Small intestine (tissue), 16 donors: Measurements from ENCODE around the gene TRMT10A. TPM values are rescaled to one million over a fixed set of nuclear protein-coding genes. Genes with fewer than 3 reads are reported as not detected.

Source experiments
- DNase-seq, 2 donors: peaks; one replicate each; pipeline versions ENCODE4 v3.0.0 to v3.0.0-alpha.2; 2013
- FAIRE-seq: peaks from 2 replicates; lab custom pipeline; 2012; peaks lifted over from hg19 to GRCh38; lab: Jason Lieb, UNC
- H3K27ac ChIP-seq, 3 donors: one replicate each; pipeline ENCODE4 v1.5.1; 2013; ENCODE audit warnings: low read length in 2 of 3, mild to moderate bottlenecking in 2 of 3, control low read depth in 1 of 3, inconsistent platforms in 1 of 3, low read depth in 1 of 3, moderate library complexity in 1 of 3
- H3K27me3 ChIP-seq, 3 donors: one replicate each; pipeline ENCODE4 v1.6.1; 2013; ENCODE audit warnings: low read length in 3 of 3, inconsistent platforms in 1 of 3; ENCODE audit not compliant: control insufficient read depth in 3 of 3, insufficient read depth in 3 of 3
- H3K36me3 ChIP-seq, 3 donors: one replicate each; pipeline ENCODE4 v1.6.1; 2013; ENCODE audit warnings: low read length in 3 of 3, inconsistent platforms in 1 of 3, low read depth in 1 of 3, mild to moderate bottlenecking in 1 of 3, moderate library complexity in 1 of 3; ENCODE audit not compliant: control insufficient read depth in 3 of 3, insufficient read depth in 2 of 3
- H3K4me1 ChIP-seq, 3 donors: one replicate each; pipeline ENCODE4 v1.6.1; 2013; ENCODE audit warnings: low read length in 2 of 3, inconsistent platforms in 1 of 3, low read depth in 1 of 3, mild to moderate bottlenecking in 1 of 3, moderate library complexity in 1 of 3; ENCODE audit not compliant: control insufficient read depth in 3 of 3, insufficient read depth in 2 of 3
- H3K4me3 ChIP-seq, 3 donors: one replicate each; pipeline ENCODE4 v1.5.1; 2013; ENCODE audit warnings: low read length in 3 of 3, control low read depth in 1 of 3, inconsistent platforms in 1 of 3, low read depth in 1 of 3, mild to moderate bottlenecking in 1 of 3, moderate library complexity in 1 of 3
- H3K9me3 ChIP-seq, 2 donors: one replicate each; pipeline ENCODE4 v1.6.1; 2013; ENCODE audit warnings: low read depth in 1 of 2, low read length in 1 of 2; ENCODE audit not compliant: control insufficient read depth in 2 of 2, insufficient read depth in 1 of 2
- WGBS, 3 donors: extraction: QIAGEN DNeasy Blood & Tissue Kit; methylation state at CpG; one replicate each; pipeline ENCODE4 v1.1.7; 2013; 5-methylcytosine and 5-hydroxymethylcytosine counted together
- long read RNA-seq, 10 donors: transcript quantifications; one replicate each; lab custom pipeline, GENCODE V29; 2026
- polyA plus RNA-seq, 4 donors: library from polyadenylated mRNA; stranded (reverse) in 3 of 4; unstranded in 1 of 4; fragments of 200-250 nt in 3 of 4; fragments of 120-200 nt in 1 of 4; gene quantifications; one replicate each; pipeline versions ENCODE4 v1.2.1 to v1.2.3, GENCODE V29; 2013
- donor health status: healthy with polysubstance abuse.
- donor health status: control.
- donor health status: control.
- donor health status: Bipolar disorder and iron deficiency.
- donor health status: healthy.

Gene TRMT10A
- 10 to 100 TPM in 1 of 4 donors, 1 to 10 TPM in 3; 3.8 to 10.7 (median 7.1) TPM for polyA plus RNA-seq
- long read RNA-seq, donor 1, partial matches to known transcripts = 6 of 7 reads
- long read RNA-seq, donor 1, other reads (novel, unspliced or antisense) = 0 of 7 reads
- long read RNA-seq, donor 2, partial matches to known transcripts = 0 of 1 reads
- long read RNA-seq, donor 2, other reads (novel, unspliced or antisense) = 0 of 1 reads
- long read RNA-seq, donor 3, partial matches to known transcripts = 0 of 2 reads
- long read RNA-seq, donor 3, other reads (novel, unspliced or antisense) = 0 of 2 reads
- long read RNA-seq, donor 4 = 0 reads
- long read RNA-seq, donor 5 = 0 reads
- long read RNA-seq, donor 6 = 0 reads
- long read RNA-seq, donor 7, partial matches to known transcripts = 0 of 2 reads
- long read RNA-seq, donor 7, other reads (novel, unspliced or antisense) = 0 of 2 reads
- long read RNA-seq, donor 8 = 0 reads
- long read RNA-seq, donor 9 = 0 reads
- long read RNA-seq, donor 10 = 0 reads

- DNase-seq (peak; percentile 97 to 99), FAIRE-seq (peak; percentile 67)
- Histone ChIP-seq H3K36me3 (no peaks in the 10 kb centered on the region), H3K27me3 (no peaks in the 10 kb centered on the region), H3K4me3 (peak within 1 kb of the TSS; percentile 55 to 85 (median 62)), H3K9me3 (no peaks in the 10 kb centered on the region), H3K4me1 (peaks cover 0 to under 1% (median 0%) of the 10 kb centered on the region in 3 donors), H3K27ac (peak within 1 kb of the TSS; percentile 92 to 98 (median 97))
- 0% methylated on average over 46 to 48 of the region's 48 CpGs for WGBS, 3 donors
Observed at GRCh38 chr4:99563310-99564186, at the start of gene TRMT10A. TSS of gene TRMT10A (minus strand) at chr4:99564039. CDS start at chr4:99559338, 4,701 bp downstream.

GRCh38 chr4:99612704-99613103, 48.9 kb upstream of the TRMT10A start:
- DNase-seq (no peak), FAIRE-seq (no peak)
- Histone ChIP-seq H3K27ac (no peak overlapping the region), H3K36me3 (peaks cover 3 to 24% (median 24%) of the 10 kb centered on the region in 3 donors), H3K4me1 (peaks cover 0 to 3% (median 3%) of the 10 kb centered on the region in 3 donors), H3K27me3 (no peaks in the 10 kb centered on the region), H3K9me3 (no peaks in the 10 kb centered on the region), H3K4me3 (no peak overlapping the region)
- 60 to 89% (median 78%) methylated on average over 5 of the region's 5 CpGs for WGBS, 3 donors

- no peak overlapping the region for H3K4me3 ChIP-seq
- H3K36me3 ChIP-seq = peaks cover 3 to 26% (median 24%) of the 10 kb centered on the region in 3 donors
- no peaks in the 10 kb centered on the region for H3K27me3 ChIP-seq
- peaks cover 0 to 3% (median 3%) of the 10 kb centered on the region in 3 donors for H3K4me1 ChIP-seq
- whole genome bisulfite sequencing, 3 donors = 77 to 88% (median 77%) methylated on average over 3 of the region's 3 CpGs
- H3K27ac ChIP-seq = no peak overlapping the region
- FAIRE-seq = no peak
- DNase-seq = no peak
- no peaks in the 10 kb centered on the region for H3K9me3 ChIP-seq
Observed at GRCh38 chr4:99612281-99612680, 48.4 kb upstream of the TRMT10A start.

GRCh38 chr4:99610605-99611175, 46.9 kb upstream of the TRMT10A start:
- Histone ChIP-seq H3K9me3 (no peaks in the 10 kb centered on the region), H3K4me3 (no peak overlapping the region), H3K27ac (no peak overlapping the region), H3K4me1 (peaks cover 0 to 3% (median 3%) of the 10 kb centered on the region in 3 donors), H3K27me3 (no peaks in the 10 kb centered on the region), H3K36me3 (peaks cover 3 to 28% (median 19%) of the 10 kb centered on the region in 3 donors)
- no peak for FAIRE-seq
- 80 to 93% (median 85%) methylated on average over 5 of the region's 5 CpGs for WGBS, 3 donors
- DNase-seq = no peak

- peaks cover 3 to 27% (median 13%) of the 10 kb centered on the region in 3 donors for H3K36me3 ChIP-seq
- no peak for FAIRE-seq
- WGBS, 3 donors = 91 to 94% (median 93%) methylated on average over 5 of the region's 5 CpGs
Observed at GRCh38 chr4:99608417-99608816, 44.6 kb upstream of the TRMT10A start.

GRCh38 chr4:99606716-99607115, 42.9 kb upstream of the TRMT10A start:
- 86 to 94% (median 90%) methylated on average over 2 of the region's 2 CpGs for WGBS, 3 donors
- H3K4me3 ChIP-seq = no peak overlapping the region
- FAIRE-seq (no peak), DNase-seq (no peak)
- H3K27me3 ChIP-seq = no peaks in the 10 kb centered on the region
- no peaks in the 10 kb centered on the region for H3K9me3 ChIP-seq
- H3K36me3 ChIP-seq = peaks cover 3 to 24% (median 13%) of the 10 kb centered on the region in 3 donors
- no peak overlapping the region for H3K27ac ChIP-seq
- H3K4me1 ChIP-seq = peaks cover 0 to 3% (median 0%) of the 10 kb centered on the region in 3 donors

More at GRCh38 chr4:99608417-99608816, 44.6 kb upstream of the TRMT10A start:
- no peak for DNase-seq
- Histone ChIP-seq H3K4me1 (peaks cover 0 to 3% (median 0%) of the 10 kb centered on the region in 3 donors), H3K27me3 (no peaks in the 10 kb centered on the region), H3K4me3 (no peak overlapping the region), H3K9me3 (no peaks in the 10 kb centered on the region), H3K27ac (no peak overlapping the region)

- H3K36me3 ChIP-seq = peaks cover 0 to 30% (median 13%) of the 10 kb centered on the region in 3 donors
- no peaks in the 10 kb centered on the region for H3K27me3 ChIP-seq
- peaks cover 0 to 2% (median 0%) of the 10 kb centered on the region in 3 donors for H3K4me1 ChIP-seq
- DNase-seq = no peak
- H3K27ac ChIP-seq = no peak overlapping the region
- 91 to 95% (median 92%) methylated on average over 2 of the region's 2 CpGs for WGBS, 3 donors
- H3K9me3 ChIP-seq = no peaks in the 10 kb centered on the region
- no peak for FAIRE-seq
- H3K4me3 ChIP-seq = no peak overlapping the region
Observed at GRCh38 chr4:99594818-99595217, 31.0 kb upstream of the TRMT10A start.
